GM19468 (cell line): ENCODE results near the gene ARHGAP42.
"Not testable (repeated sequence)": the region's sequence is repeated elsewhere in the genome, so short reads cannot be mapped to it uniquely, and the experiment has no call there.

Experiments
- ATAC-seq: cut with Tn5 transposase; IDR thresholded peaks from one replicate; pipeline ENCODE4 v1.9.1; 2021; ENCODE audit warnings: mild to moderate bottlenecking, moderate library complexity, moderate number of reproducible peaks; ENCODE audit not compliant: unreplicated experiment; ENCODE audit errors: extremely low read depth

The ARHGAP42 gene

DNA sequence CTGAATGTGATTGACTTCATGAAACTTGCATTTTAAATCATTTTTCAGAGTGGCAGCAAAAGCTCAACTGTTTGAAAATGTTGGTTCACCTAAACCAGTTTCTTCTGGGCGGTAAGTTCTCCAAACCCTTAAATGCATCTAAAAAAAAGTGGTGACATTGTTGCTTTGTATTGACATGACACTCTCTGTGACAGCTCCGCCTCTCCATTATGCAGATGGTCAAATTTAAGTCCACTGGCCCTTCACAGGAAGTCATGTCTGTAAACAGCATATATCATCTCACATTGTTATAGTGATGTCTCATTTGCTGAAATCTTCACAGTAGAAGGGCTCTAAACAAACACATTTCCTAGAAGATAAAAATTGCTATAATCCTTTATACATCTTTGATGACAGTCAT is 291.9 kb downstream of the ARHGAP42 start:
- ATAC-seq, result no peak

DNA sequence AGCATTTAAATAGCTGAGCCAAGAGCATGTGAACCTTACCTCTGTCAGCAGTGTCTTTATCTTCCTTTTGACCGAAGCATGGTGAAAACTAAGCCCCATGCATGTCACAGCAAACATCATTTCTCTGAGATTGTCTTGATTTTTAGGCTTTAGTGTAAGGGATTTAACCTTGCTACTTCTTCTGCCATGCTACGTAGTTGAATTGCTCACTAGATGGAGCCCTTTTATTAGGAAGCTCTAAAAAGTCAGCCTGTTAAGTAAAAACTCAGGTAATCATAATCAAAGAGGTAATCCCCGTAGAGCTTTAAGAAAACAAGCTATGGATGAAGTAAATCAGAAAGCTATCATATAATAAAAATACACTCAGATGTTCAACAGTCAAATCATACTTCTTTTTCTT is 293.1 kb downstream of the ARHGAP42 start:
- no peak for ATAC-seq

- no peak for ATAC-seq
Measured at GRCh38 chr11:100981196-100981824, 294.2 kb downstream of the ARHGAP42 start.

DNA sequence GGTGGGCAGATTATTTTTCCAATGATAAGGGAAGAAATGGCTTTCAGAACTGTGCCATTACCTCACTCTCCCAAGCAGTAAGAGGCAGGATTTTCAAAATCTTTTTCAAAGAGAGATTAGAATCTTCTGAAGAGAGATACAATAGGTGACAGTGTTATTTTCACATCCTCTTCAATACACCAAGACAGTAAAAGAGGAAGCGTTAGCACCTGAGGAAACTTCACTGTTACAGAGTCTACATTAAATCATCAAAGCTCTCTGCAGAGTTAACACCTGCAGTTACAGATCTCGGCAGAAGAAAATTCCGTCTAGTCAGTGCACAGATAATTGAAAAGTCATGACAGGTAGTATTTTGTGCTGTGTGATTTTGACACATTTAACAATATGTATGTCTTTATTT is 297.6 kb downstream of the ARHGAP42 start:
- peak; percentile 86 for ATAC-seq

DNA sequence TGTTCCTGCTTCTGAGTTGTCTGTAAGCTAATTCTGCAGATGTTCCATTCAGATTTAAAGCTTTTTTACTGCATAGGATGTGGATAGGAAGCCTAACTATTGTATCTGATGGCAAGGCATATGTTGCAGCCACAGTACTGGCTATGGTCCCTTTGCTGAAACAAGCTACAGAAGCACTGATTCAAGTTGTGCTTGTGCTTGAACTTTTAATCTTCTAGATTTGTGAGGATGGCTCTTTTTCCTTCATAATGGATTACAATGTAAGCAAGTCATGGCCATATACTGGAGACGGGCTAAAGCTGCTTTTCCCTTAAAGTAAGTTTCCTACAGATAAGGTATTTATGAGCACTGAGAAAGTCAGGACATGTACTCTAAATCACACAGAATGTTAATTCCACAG is 303.8 kb downstream of the ARHGAP42 start:
- no peak for ATAC-seq

DNA sequence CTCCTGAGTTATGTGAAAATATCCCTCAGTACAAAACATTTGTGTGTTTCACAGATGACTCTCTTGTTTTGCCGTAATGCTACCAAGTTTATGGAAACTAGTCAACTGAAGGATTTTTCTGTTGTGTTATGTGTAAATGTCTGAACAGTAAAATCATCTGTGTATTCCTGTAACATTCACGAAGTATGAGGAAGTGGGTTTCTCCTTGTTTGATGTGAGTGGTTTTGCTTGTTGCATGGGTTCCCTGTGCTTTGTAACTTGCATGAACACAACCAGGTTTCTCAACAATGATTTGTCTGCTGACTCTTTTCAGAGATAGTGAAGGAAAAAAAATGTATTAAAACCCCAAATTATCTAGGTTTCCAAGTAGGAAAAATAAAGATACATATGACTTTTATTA is 304.5 kb downstream of the ARHGAP42 start:
- ATAC-seq, result no peak

DNA sequence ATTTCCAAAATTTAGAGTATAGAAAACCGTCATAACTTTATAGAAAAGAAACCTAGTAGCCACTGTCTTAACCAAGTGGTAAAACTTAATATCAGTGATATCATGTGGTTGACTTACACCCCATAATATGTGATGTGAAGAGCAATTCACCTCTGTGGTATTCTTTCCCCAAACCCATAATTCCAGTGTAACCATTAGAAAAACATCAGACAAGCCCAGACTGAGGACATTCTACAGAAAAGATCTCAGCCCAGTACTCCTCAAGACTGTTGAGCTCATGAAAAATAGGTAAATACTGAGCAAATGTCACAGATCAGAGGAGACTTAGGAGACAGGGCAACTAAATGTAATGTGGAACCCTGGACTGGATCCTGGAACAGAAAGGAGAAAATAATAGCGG is 307.9 kb downstream of the ARHGAP42 start:
- no peak for ATAC-seq

DNA sequence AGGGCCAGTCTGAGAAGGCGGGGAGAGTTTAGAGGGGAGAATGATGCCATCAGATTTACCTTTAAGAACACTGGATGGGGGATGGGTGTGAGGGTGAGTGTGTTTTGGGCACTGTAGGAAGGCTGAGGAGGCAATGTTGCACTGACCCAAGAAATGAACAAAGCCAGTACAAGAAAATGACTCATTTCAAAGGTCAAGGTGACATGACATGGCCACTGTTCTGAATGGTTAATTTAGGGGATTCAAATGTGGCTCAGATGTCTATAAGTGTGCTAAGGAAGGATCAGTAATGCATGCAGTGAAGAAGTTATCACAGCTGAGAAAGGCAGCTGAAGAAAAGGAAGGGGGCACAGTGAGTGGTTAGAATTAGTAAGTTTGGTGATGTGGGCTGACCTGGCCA is 312.7 kb downstream of the ARHGAP42 start:
- ATAC-seq, result no peak

DNA sequence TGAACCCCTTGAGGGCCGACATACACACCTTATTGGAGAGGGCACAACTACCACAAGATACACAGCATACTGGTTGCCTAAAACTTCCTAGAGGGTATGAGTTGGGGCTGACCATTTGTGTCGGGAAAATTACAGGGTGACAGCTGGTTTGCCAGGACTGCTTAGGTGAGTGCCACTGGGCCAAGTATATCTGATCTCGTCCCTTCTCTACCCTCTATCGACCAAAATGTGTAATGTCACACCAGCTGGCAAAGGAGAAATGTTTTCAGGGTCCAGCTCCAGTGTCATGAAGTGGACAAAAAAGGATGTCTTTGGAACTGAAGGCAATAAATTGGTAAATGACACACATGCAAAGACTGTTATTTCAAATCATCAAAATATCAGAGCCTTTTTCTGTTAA is 316.4 kb downstream of the ARHGAP42 start:
- ATAC-seq, result no peak

GRCh38 chr11:101008961-101009689 is 322.0 kb downstream of the ARHGAP42 start:
- ATAC-seq, result no peak

- no peak for ATAC-seq
Measured at GRCh38 chr11:101009690-101010055, 322.6 kb downstream of the ARHGAP42 start.

- ATAC-seq, result no peak
Measured at GRCh38 chr11:101010899-101011298, 323.8 kb downstream of the ARHGAP42 start.

DNA sequence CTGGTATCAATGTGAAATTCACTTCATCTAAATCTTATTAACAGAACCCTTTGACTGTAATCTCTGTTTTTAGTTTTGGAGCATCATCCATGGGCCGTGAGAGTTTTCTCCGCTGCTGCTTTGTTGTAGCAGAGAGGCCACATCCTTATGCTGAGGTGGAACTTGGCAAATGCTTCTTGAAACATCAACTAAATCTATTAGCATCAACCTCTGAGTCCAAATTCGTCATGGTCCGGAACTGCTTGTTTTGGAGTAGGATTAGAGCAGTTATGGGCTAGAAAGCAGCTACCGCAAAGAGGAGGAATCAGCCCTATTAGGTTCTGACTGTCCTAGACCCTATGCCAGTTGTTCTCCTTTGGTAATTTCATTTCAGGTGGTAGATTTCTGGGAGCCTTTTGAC is 324.8 kb downstream of the ARHGAP42 start:
- no peak for ATAC-seq

DNA sequence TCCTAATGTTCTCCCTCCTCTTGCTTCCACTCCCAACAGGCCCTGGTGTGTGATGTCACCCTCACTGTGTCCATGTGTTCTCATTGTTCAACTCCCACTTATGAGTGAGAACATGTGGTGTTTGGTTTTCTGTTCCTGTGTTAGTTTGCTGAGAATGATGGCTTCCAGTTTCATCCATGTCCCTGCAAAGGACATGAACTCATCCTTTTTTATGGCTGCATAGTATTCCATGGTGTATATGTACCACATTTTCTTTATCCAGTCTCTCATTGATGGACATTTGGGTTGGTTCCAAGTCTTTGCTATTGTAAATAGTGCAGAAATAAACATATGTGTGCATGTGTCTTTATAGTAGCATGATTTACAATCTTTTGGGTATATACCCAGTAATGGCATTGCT is 326.6 kb downstream of the ARHGAP42 start:
- ATAC-seq, result not testable (repeated sequence)

DNA sequence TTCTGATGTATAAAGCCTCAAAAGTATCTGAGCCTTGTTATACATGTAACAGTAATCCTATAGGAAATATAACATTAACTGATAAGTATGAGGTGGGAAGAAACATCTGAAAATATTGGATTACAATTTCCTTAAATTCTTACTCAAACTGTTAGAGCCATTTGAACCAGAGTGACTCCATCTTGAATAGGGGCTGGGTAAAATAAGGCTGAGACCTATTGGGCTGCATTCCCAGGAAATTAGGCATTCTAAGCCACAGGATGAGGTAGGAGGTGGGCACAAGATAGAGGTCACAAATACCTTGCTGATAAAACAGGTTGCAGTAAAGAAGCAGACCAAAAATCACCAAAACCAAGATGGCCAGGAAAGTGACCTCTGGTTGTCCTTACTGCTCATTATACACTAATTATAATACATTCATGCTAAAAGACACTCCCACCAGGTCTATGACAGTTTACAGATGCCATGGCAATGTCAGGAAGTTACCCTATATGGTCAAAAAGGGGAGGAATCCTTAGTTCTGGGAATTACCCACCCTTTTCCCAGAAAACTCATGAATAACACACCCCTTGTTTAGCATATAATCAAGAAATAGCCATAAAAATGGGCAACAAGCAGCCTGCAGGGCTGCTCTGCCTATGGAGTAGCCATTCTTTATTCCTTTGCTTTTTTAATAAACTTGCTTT is 327.7 kb downstream of the ARHGAP42 start:
- ATAC-seq, result no peak

GRCh38 chr11:101019870-101020269 is 332.8 kb downstream of the ARHGAP42 start:
- ATAC-seq, result no peak

DNA sequence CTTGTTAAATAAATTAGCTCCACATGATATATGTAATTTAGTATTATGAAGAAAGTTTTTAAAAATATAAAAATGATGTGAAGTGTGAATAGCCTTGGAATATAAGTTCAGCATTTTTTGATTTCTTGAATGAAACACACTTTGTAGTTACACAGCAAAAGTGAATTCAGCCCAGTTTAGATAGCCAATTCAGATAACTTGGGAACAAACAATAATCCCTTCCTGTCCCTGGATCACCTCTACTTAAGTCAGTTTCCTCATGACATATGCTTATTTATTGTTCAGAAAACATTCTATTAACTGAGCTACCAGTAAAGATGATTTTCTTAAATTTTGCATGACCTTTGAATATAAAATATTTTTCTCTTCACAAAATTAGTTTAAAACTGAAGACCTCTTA is 335.2 kb downstream of the ARHGAP42 start:
- no peak for ATAC-seq

GRCh38 chr11:101028644-101029043 is 341.6 kb downstream of the ARHGAP42 start:
- ATAC-seq, result no peak

DNA sequence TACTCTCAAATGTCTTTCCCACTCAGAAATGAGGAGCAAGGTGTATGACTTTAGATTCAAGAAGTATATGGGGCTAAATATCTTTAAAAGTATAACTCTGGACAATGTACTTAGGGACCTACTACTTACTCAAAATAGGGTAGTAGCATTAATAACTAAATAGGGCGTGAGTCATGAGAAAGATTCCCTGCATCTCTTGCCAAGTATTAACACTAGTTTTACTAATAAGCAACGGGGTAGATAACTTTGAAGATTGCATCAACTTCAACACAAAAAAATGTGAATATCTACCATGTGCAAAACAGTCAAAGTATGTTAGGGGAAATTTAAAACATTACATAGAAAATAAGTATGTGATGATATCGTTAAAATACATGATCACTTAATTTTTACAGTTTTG is 342.9 kb downstream of the ARHGAP42 start:
- ATAC-seq, result no peak

DNA sequence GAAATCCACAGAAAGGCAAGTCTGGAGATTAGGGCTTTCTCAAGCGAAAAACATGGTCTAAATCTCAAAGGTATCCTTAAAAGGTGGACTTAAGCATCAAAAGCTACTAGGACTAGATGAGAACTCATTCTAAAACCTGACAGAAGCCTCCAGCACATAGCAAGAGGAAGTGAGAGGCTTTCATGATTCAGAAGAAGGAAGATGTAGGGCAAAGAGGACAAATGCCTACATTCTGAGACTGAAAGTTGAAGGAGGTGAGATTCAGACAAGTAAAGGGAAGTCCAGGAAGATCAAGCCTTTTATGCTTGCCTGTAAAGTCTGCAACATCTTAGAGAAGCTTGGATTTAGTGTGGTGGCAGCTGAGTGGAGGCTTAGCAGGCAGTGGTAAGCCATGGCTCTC is 343.6 kb downstream of the ARHGAP42 start:
- no peak for ATAC-seq

- no peak for ATAC-seq
Measured at GRCh38 chr11:101031713-101032112, 344.6 kb downstream of the ARHGAP42 start.

DNA sequence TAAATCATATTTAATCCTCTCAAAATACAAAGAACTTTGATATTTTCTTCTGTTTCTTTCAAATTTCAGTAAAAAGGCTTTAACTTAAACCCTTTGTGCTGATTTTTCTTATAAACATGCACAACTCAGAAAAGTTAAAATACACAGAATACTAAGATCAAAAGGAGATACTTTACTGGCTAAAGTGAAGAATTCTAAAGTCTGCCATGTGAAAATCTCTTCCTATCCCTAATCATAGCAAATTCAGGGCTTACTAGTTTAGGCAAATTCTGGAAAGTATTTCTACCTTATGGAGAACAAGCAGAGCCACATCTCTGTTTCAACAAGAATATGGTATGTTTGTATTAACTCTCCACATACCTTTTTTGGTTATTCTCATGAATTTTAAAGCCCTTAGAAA is 345.9 kb downstream of the ARHGAP42 start:
- ATAC-seq, result no peak
